ENCODE data around the gene USP17L13. TPM values are rescaled to one million over a fixed set of nuclear protein-coding genes. Genes with fewer than 3 reads are reported as not detected.
"Not testable (repeated sequence)": the region's sequence is repeated elsewhere in the genome, so short reads cannot be mapped to it uniquely, and the experiment has no call there.

USP17L13 gene
- total RNA-seq, 1 experiment from 2014 or later, result not detected

DNA sequence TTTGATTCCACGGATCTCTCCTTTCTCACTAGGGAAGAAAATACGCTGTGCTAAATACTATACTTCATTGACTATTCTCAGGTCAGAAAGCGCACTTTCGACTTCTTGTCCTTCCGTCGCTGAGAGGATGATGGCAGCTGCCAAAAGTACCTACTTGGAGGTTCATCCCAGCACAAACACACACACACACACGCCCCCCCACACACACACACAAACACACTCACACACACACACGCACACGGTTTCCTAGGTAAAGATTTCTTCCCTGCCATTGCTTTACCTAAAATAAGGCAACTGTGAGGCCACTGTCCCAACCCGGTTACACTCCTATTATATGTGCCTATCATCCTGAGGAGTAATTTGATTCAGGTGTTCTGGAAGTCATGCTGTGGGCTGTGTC is 47.0 kb downstream of the USP17L13 start:
- not testable (repeated sequence) for H3K4me1 ChIP-seq (ENCODE audit: insufficient read depth, low read length); H2BK5ac ChIP-seq (ENCODE audit: insufficient read length, low read length); H3K27me3 ChIP-seq (ENCODE audit: insufficient read depth, low read length); H4K91ac ChIP-seq (ENCODE audit: insufficient read length, low read depth, low read length); H3K14ac ChIP-seq (ENCODE audit: insufficient read depth, low read length); H3K9me3 ChIP-seq (ENCODE audit: control insufficient read depth, low read depth, low read length); H3K27ac ChIP-seq (ENCODE audit: insufficient read length, low read depth, low read length); DNase-seq; H3T11ph ChIP-seq (ENCODE audit: low read length); H3K79me2 ChIP-seq (ENCODE audit: insufficient read depth, low read length); H3K23ac ChIP-seq (ENCODE audit: insufficient read length, low read depth, low read length); H3K36me3 Mint-ChIP-seq (ENCODE audit: insufficient read depth in 1 of 3, low read depth in 3 of 3); H3K9me3 Mint-ChIP-seq; H3K79me1 ChIP-seq (ENCODE audit: insufficient read depth, low read depth, low read length, poor library complexity, severe bottlenecking); H3K56ac ChIP-seq (ENCODE audit: insufficient read length, low read depth, low read length); H3K23me2 ChIP-seq (ENCODE audit: insufficient read length, low read depth, low read length, poor library complexity, severe bottlenecking); H3K4ac ChIP-seq (ENCODE audit: low read depth, low read length); H3K27me3 Mint-ChIP-seq (ENCODE audit: low read depth); H2AK5ac ChIP-seq (ENCODE audit: insufficient read length, low read length); H2BK12ac ChIP-seq (ENCODE audit: insufficient read length, low read depth, low read length); H3K4me2 ChIP-seq (ENCODE audit: insufficient read depth, insufficient read length, low read length); H2BK20ac ChIP-seq (ENCODE audit: low read depth, low read length, poor library complexity, severe bottlenecking); H4K8ac ChIP-seq (replicated peaks; ENCODE audit: insufficient read length, low read depth, low read length); H2BK120ac ChIP-seq (ENCODE audit: low read depth, low read length, poor library complexity, severe bottlenecking); H3K9ac ChIP-seq (ENCODE audit: extremely low read depth, insufficient read length, low read length); H2BK15ac ChIP-seq (ENCODE audit: low read depth, low read length); H3K4me1 Mint-ChIP-seq; H2AFZ ChIP-seq (ENCODE audit: low read length); H3K18ac ChIP-seq (ENCODE audit: insufficient read length, low read depth, low read length); H3K27ac Mint-ChIP-seq; H3K4me3 Mint-ChIP-seq; H4K5ac ChIP-seq (ENCODE audit: insufficient read length, low read depth, low read length); H4K20me1 ChIP-seq (ENCODE audit: control insufficient read depth, insufficient read depth, insufficient read length)
- WGBS (ENCODE audit: extremely low coverage, insufficient read length, low lambda C conversion rate), result 100% methylated on average over 3 of the region's 10 CpGs

Other genes starting within 250 kb of the USP17L13 start
- gene FAM90A26, start 54.5 kb upstream of the USP17L13 start, total RNA-seq (2021), result not detected in 2 replicates
- gene USP17L10, start 14.2 kb upstream of the USP17L13 start, total RNA-seq (2021), result not detected in 2 replicates
- gene USP17L11, start 9.5 kb upstream of the USP17L13 start, total RNA-seq (2021), result not detected in 2 replicates
- gene USP17L12, start 4.7 kb upstream of the USP17L13 start, total RNA-seq (2021), result not detected in 2 replicates
- not detected in 2 replicates for gene USP17L15, start 9.5 kb downstream of the USP17L13 start, total RNA-seq (2021)
- gene USP17L17, start 19.0 kb downstream of the USP17L13 start, total RNA-seq (2021), result not detected in 2 replicates
- not detected in 2 replicates for gene USP17L18, start 23.7 kb downstream of the USP17L13 start, total RNA-seq (2021)
- gene USP17L19, start 28.5 kb downstream of the USP17L13 start, total RNA-seq (2021), result not detected in 2 replicates
- not detected in 2 replicates for gene USP17L20, start 33.2 kb downstream of the USP17L13 start, total RNA-seq (2021)
- gene USP17L21, start 38.0 kb downstream of the USP17L13 start, total RNA-seq (2021), result not detected in 2 replicates
- gene USP17L22, start 42.7 kb downstream of the USP17L13 start, total RNA-seq (2021), result not detected in 2 replicates
- gene USP17L24, start 100.3 kb downstream of the USP17L13 start, total RNA-seq (2021), result not detected in 2 replicates
- gene USP17L25, start 105.0 kb downstream of the USP17L13 start, total RNA-seq (2021), result not detected in 2 replicates
- gene USP17L26, start 109.8 kb downstream of the USP17L13 start, total RNA-seq (2021), result not detected in 2 replicates
- gene USP17L5, start 114.5 kb downstream of the USP17L13 start, total RNA-seq (2021), result not detected in 2 replicates
- gene USP17L27, start 119.3 kb downstream of the USP17L13 start, total RNA-seq (2021), result not detected in 2 replicates
- gene USP17L28, start 124.0 kb downstream of the USP17L13 start, total RNA-seq (2021), result not detected in 2 replicates
- not detected in 2 replicates for gene USP17L29, start 128.7 kb downstream of the USP17L13 start, total RNA-seq (2021)
- not detected in 2 replicates for gene USP17L30, start 138.2 kb downstream of the USP17L13 start, total RNA-seq (2021)
- gene DEFB131A, start 219.5 kb downstream of the USP17L13 start, total RNA-seq (2021), result not detected in 2 replicates

All from H9 (cell line).